ENCODE measurements around the gene FOXRED1.

FOXRED1 gene

DNA sequence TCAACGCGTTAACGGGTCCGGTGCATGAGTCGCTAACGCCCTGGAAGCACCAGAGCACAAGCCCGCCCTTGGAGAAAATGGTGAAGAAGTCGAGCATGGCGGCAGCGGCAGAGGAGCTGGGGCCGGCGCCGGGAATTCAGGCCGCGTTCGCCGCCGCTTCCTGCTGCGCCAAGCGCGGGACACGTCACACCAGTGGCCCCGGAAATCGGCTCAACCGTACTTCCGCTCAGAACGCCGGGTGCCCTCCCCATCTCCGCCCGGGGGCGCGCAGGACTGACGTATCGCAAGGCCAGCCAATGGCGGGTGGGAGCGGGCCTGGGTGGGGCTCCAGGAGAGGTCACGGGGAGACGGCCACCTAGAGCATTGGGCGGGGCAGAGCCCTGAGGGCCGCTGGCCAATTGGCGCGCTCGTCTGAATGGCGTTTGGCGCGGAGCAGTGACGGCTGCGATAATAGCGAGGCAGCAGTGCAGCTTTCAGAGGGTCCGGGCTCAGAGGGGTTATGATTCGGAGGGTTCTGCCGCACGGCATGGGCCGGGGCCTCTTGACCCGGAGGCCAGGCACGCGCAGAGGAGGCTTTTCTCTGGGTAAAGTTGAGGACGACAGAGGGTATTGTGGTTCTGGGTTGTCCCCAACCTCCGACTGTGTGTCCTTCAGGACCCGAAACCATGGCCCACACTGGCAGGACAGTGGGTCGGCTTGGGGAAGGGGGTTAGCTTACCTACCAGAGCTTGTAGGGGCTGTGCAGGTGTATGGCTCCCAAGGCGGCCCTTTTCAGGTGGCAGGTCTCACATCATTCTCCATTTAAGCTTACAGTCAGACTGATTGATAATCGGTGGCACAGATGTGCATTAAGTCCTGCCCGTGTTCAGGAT is at the start of gene FOXRED1, which contains the start of gene SRPRA:
Gene FOXRED1, plus strand, starts transcription at position 447 of the 872 bp plus-strand sequence. Its CDS starts 53 bp downstream, at position 500.
Gene SRPRA, minus strand, starts transcription at position 188 of the 872 bp plus-strand sequence. Its CDS starts 91 bp downstream, at position 97.
- peaks cover 38% of the 10 kb centered on the region for H3K36me3 ChIP-seq (ENCODE audit: control insufficient read depth, insufficient read depth, low read length)

DNA sequence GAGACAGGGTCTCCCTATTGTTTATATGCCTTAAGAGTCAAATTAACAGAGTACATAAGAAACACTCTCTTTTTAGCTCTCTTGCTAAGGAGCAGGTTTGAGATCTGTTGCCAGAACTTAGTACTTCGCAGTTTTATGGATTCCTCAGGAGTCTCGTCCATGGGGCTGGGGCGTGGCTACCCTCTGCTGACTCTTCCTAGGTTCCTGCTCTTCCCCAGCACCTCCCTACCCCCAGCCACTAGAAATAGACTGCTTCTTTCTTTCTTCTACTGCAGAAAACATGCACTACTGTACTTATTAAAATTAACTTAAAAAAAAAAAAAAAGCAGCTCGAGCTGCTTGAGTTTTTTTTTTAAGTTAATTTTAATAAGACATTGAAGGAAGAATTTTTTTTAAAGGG is 49.4 kb upstream of the FOXRED1 start:
- Histone ChIP-seq H3K36me3 (ENCODE audit: control insufficient read depth, insufficient read depth, low read length) (no peaks in the 10 kb centered on the region), H3K9ac (ENCODE audit: low read depth, low read length) (no peak overlapping the region), H3K9me3 (ENCODE audit: control insufficient read depth, insufficient read depth, low read length) (no peaks in the 10 kb centered on the region), H3K4me1 (ENCODE audit: control insufficient read depth, insufficient read depth, low read length) (no peaks in the 10 kb centered on the region), H3K27me3 (ENCODE audit: control insufficient read depth, insufficient read depth, low read length) (no peaks in the 10 kb centered on the region), H3K4me3 (ENCODE audit: low read depth, low read length) (no peak overlapping the region)

More for the DNA sequence above, at the start of gene FOXRED1, which contains the start of gene SRPRA:
- Histone ChIP-seq H3K27me3 (ENCODE audit: control insufficient read depth, insufficient read depth, low read length) (no peaks in the 10 kb centered on the region), H3K9ac (ENCODE audit: low read depth, low read length) (peak within 1 kb of the TSS; percentile 99), H3K4me1 (ENCODE audit: control insufficient read depth, insufficient read depth, low read length) (peaks cover 6% of the 10 kb centered on the region), H3K4me3 (ENCODE audit: low read depth, low read length) (peak within 1 kb of the TSS; percentile 100), H3K9me3 (ENCODE audit: control insufficient read depth, insufficient read depth, low read length) (no peaks in the 10 kb centered on the region)

DNA sequence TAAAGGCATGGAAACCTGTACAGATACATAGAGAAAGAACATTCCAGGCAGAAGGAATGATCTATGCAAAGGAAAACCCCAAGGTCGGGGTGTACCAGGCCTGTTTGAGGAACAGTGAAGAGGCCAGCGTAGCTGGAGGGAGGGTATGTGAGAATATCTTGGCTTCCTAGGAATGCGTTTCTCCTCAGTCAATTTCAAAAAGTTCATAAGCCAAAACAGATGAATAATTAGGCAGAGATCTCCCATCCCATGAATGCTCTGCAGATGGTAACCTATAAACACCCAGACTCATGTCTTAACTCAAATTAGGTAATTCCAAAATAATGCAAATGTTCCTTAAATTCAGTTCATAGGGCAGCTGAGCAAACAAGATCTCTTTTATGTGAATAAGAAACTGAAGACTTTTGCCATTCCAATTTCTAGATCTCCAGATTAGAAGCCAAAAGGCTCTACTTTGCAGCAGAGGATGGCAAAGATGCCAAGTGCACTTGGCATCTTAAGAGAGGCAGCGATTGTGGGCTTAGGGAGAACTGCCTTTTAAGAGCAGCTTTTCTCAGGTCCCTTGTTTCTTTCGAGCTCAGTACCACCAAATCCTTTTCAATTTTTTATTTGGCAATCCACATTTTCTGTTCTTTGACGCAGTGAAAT is 44.2 kb upstream of the FOXRED1 start:
- Histone ChIP-seq H3K9ac (ENCODE audit: low read depth, low read length) (no peak overlapping the region), H3K4me1 (ENCODE audit: control insufficient read depth, insufficient read depth, low read length) (no peaks in the 10 kb centered on the region), H3K4me3 (ENCODE audit: low read depth, low read length) (no peak overlapping the region), H3K9me3 (ENCODE audit: control insufficient read depth, insufficient read depth, low read length) (no peaks in the 10 kb centered on the region), H3K27me3 (ENCODE audit: control insufficient read depth, insufficient read depth, low read length) (no peaks in the 10 kb centered on the region), H3K36me3 (ENCODE audit: control insufficient read depth, insufficient read depth, low read length) (no peaks in the 10 kb centered on the region)

DNA sequence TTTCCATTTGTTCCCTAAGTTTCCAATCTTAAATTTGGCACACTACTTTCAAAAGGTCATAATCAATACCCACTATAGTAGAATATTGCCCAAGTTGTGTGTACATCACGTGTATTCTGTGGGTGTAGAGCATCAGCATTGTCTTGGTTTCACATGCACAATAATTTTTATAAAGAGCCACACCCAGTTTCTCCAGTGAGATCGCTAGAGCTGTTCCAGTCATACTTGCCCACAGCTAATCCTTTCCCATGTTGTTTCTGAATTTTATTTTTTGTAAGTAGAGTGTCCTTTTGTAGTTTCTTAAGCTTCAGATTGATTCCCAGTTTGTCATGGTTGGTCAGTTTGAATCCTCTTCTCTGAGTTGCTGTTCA is 43.7 kb upstream of the FOXRED1 start:
- no peaks in the 10 kb centered on the region for H3K4me1 ChIP-seq (ENCODE audit: control insufficient read depth, insufficient read depth, low read length)
- H3K9ac ChIP-seq (ENCODE audit: low read depth, low read length): no peak overlapping the region
- H3K36me3 ChIP-seq (ENCODE audit: control insufficient read depth, insufficient read depth, low read length): no peaks in the 10 kb centered on the region
- no peaks in the 10 kb centered on the region for H3K27me3 ChIP-seq (ENCODE audit: control insufficient read depth, insufficient read depth, low read length)
- H3K9me3 ChIP-seq (ENCODE audit: control insufficient read depth, insufficient read depth, low read length): no peaks in the 10 kb centered on the region
- H3K4me3 ChIP-seq (ENCODE audit: low read depth, low read length): no peak overlapping the region

DNA sequence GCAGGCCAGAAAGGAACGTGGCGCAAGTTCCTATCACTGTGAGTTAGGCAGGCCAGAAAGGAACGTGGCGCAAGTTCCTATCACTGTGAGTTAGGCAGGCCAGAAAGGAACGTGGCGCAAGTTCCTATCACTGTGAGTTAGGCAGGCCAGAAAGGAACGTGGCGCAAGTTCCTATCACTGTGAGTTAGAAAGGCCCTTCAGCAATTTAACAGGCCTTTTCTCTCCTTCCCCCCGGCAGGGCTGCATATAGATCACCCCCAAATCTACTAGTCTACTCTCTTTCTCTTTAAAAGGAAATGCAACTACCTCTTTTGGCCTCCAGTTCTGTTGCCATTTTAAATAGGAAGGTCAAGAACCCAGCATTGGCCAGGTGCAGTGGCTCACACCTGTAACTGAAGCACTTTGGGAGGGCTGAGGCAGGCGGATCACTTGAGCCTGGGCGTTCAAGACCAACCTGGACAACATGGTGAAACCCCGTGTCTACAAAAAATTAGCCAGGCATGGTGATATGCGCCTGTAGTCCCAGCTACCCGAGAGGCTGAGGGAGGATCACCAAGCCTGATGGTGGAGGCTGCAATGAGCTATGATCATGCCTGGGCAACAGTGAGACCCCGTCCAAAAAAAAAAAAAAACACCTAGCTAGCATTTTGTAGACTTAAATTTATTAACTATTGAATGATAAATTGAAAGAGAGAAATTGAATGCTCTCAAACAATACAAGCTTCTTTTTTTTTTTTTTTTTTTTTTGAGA is 42.4 kb upstream of the FOXRED1 start:
- no peaks in the 10 kb centered on the region for H3K27me3 ChIP-seq (ENCODE audit: control insufficient read depth, insufficient read depth, low read length)
- no peaks in the 10 kb centered on the region for H3K4me1 ChIP-seq (ENCODE audit: control insufficient read depth, insufficient read depth, low read length)
- no peak overlapping the region for H3K9ac ChIP-seq (ENCODE audit: low read depth, low read length)
- H3K9me3 ChIP-seq (ENCODE audit: control insufficient read depth, insufficient read depth, low read length): no peaks in the 10 kb centered on the region
- no peaks in the 10 kb centered on the region for H3K36me3 ChIP-seq (ENCODE audit: control insufficient read depth, insufficient read depth, low read length)
- no peak overlapping the region for H3K4me3 ChIP-seq (ENCODE audit: low read depth, low read length)

DNA sequence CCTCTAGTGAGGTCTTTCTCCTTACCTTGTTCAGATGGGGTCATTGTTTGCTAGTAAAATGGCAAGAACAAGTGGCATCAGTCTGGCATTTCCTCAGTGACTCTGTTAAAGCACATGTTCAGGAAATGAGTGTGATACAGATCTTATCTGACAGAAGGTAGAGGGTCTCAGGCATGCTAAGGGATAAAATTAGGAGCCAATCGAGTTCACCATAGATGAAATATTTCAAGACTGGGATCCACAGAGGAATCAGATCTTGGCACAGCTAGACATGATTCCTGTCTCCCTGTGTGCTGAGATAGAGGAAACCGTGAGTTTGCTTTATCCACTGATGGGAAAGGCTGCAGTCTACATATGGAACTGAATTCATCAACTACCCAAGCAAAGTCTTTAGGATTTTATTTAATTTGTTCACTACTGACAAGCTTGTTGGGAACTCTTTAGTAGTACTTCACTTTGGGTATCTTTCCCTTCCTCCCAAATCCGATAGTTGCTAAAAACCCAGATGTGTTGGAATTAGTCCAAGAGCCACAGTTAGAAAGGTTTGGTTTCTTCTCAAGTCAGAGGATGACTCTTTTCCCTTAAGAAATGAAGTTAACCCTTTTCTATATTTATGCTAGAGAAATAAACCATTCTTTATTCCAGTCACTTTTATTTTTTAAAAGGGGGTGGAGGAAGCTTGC is 39.0 kb upstream of the FOXRED1 start:
- Histone ChIP-seq H3K36me3 (ENCODE audit: control insufficient read depth, insufficient read depth, low read length) (no peaks in the 10 kb centered on the region), H3K9ac (ENCODE audit: low read depth, low read length) (no peak overlapping the region), H3K9me3 (ENCODE audit: control insufficient read depth, insufficient read depth, low read length) (no peaks in the 10 kb centered on the region), H3K4me3 (ENCODE audit: low read depth, low read length) (no peak overlapping the region), H3K4me1 (ENCODE audit: control insufficient read depth, insufficient read depth, low read length) (no peaks in the 10 kb centered on the region), H3K27me3 (ENCODE audit: control insufficient read depth, insufficient read depth, low read length) (no peaks in the 10 kb centered on the region)

DNA sequence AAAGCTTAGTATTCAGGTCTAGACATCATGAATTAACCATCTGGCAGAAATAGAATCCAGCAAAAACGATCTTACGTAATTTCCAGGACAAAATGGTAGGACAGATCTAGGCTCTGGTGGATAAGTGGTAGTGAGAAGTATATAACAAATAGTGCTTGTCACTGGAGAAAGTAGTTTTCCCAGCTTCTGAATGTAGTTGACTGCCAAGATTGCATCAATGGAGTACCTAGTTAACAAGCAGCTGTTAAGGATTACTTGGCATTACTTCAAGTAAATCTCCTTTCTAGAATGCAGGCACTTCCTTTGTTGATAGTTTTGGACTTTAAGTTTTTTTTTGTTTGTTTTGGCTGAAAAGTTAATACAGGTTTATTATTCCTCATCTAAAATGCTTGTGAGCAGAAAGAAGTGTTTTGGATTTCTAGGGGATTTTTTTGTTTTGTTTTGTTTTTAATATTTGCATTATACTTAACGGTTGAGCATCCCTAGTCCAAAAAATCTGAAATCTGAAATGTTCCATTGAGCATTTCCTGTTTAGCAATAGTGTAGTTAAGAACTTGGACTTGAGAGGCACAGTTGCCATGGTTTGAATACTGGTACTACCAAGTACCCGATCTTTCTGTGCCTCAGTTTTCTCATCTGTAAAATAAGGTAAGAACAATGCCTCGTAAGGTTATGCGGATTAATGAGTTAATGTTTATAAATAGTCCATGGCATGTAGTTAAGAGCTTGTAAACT is 37.1 kb upstream of the FOXRED1 start:
- Histone ChIP-seq H3K9me3 (ENCODE audit: control insufficient read depth, insufficient read depth, low read length) (no peaks in the 10 kb centered on the region), H3K4me1 (ENCODE audit: control insufficient read depth, insufficient read depth, low read length) (no peaks in the 10 kb centered on the region), H3K4me3 (ENCODE audit: low read depth, low read length) (no peak overlapping the region), H3K36me3 (ENCODE audit: control insufficient read depth, insufficient read depth, low read length) (no peaks in the 10 kb centered on the region), H3K27me3 (ENCODE audit: control insufficient read depth, insufficient read depth, low read length) (no peaks in the 10 kb centered on the region), H3K9ac (ENCODE audit: low read depth, low read length) (no peak overlapping the region)

DNA sequence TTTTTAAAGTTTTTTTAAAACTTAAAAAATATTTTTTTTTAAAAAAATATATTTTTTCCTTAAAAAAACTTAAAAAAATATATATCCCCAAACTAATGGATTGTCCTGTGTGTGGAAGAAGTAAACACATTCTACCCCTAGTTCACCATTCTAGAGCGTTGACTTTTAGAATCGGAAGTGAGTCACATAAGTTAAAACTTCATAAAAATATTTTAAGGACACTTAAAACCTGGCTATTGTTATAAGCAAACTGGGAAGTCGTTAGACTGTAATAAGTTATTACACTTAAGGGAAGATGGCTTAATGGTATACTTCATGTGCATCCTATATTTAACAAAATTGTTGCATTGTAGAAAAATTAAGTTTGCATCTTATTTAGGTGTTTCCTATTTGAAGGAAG is 36.3 kb upstream of the FOXRED1 start:
- no peaks in the 10 kb centered on the region for H3K9me3 ChIP-seq (ENCODE audit: control insufficient read depth, insufficient read depth, low read length)
- no peak overlapping the region for H3K4me3 ChIP-seq (ENCODE audit: low read depth, low read length)
- no peak overlapping the region for H3K9ac ChIP-seq (ENCODE audit: low read depth, low read length)
- no peaks in the 10 kb centered on the region for H3K36me3 ChIP-seq (ENCODE audit: control insufficient read depth, insufficient read depth, low read length)
- no peaks in the 10 kb centered on the region for H3K27me3 ChIP-seq (ENCODE audit: control insufficient read depth, insufficient read depth, low read length)
- no peaks in the 10 kb centered on the region for H3K4me1 ChIP-seq (ENCODE audit: control insufficient read depth, insufficient read depth, low read length)

DNA sequence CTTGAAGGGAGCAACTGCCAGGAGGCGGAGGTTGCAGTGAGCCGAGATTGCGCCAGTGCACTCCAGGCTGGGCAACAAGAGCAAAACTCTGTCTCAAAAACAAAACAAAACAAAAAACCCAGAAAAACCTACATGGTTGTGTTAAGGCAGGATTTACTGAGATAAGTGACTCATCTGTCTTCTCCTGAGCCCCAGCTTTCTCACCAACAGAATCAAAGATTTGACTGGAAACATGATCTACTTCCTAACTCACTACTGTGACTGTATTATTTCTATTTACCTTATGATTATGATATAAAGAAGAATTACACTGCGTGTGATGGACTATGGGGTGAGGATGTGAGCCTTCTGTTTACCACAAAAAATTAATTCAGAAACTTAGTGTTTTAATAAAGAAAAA is 35.6 kb upstream of the FOXRED1 start:
- H3K9me3 ChIP-seq (ENCODE audit: control insufficient read depth, insufficient read depth, low read length): no peaks in the 10 kb centered on the region
- H3K4me3 ChIP-seq (ENCODE audit: low read depth, low read length): no peak overlapping the region
- H3K4me1 ChIP-seq (ENCODE audit: control insufficient read depth, insufficient read depth, low read length): no peaks in the 10 kb centered on the region
- no peak overlapping the region for H3K9ac ChIP-seq (ENCODE audit: low read depth, low read length)
- H3K36me3 ChIP-seq (ENCODE audit: control insufficient read depth, insufficient read depth, low read length): no peaks in the 10 kb centered on the region
- no peaks in the 10 kb centered on the region for H3K27me3 ChIP-seq (ENCODE audit: control insufficient read depth, insufficient read depth, low read length)

DNA sequence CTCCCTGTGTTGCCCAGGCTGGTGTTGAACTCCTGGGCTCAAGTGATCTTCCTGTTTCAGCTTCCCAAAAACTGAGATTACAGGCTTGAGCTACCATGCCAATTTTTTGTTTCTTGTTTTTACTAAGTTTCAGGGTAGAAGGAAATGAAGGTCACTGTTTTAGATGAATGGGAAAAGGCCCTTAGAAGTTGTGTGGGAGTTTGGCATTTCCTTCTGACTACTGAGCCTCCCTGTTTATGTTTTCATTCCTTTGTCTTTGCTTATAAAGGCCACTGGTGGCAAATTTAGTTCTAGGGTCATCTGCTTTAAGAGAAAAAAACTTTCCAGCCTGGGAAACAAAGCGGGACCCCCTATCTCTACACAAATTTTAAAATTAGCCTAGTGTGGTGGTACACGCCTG is 22.3 kb upstream of the FOXRED1 start:
- peaks cover 9% of the 10 kb centered on the region for H3K36me3 ChIP-seq (ENCODE audit: control insufficient read depth, insufficient read depth, low read length)
- no peak overlapping the region for H3K9ac ChIP-seq (ENCODE audit: low read depth, low read length)
- no peak overlapping the region for H3K4me3 ChIP-seq (ENCODE audit: low read depth, low read length)
- no peaks in the 10 kb centered on the region for H3K4me1 ChIP-seq (ENCODE audit: control insufficient read depth, insufficient read depth, low read length)
- no peaks in the 10 kb centered on the region for H3K9me3 ChIP-seq (ENCODE audit: control insufficient read depth, insufficient read depth, low read length)
- H3K27me3 ChIP-seq (ENCODE audit: control insufficient read depth, insufficient read depth, low read length): no peaks in the 10 kb centered on the region

DNA sequence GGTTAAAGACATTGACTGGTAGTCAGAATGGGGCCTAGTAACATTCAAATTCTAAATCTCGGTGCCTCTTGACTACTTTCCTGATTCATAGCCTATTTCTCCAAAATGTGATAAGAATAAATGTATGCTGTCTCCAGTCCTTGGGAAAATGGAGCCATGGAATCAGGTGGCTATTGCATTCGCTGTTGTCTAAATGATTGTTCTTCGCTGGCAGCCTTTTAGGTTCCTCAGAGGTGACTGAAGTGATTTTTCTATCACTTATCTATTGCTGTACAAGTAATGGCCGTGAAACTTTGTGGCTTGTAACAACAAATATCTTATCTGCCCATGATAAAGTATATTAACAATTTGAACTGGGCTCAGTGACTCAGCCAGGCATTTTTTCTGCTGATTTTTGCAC is 15.7 kb upstream of the FOXRED1 start:
- Histone ChIP-seq H3K9ac (ENCODE audit: low read depth, low read length) (no peak overlapping the region), H3K4me3 (ENCODE audit: low read depth, low read length) (no peak overlapping the region)

More for the DNA sequence above, 15.7 kb upstream of the FOXRED1 start:
- Histone ChIP-seq H3K9me3 (ENCODE audit: control insufficient read depth, insufficient read depth, low read length) (no peaks in the 10 kb centered on the region), H3K4me1 (ENCODE audit: control insufficient read depth, insufficient read depth, low read length) (no peaks in the 10 kb centered on the region), H3K27me3 (ENCODE audit: control insufficient read depth, insufficient read depth, low read length) (no peaks in the 10 kb centered on the region), H3K36me3 (ENCODE audit: control insufficient read depth, insufficient read depth, low read length) (peaks cover 16% of the 10 kb centered on the region)
